OCI-LY7 (cell line): ENCODE data around the gene TMEM132A. TPM values are rescaled to one million over a fixed set of nuclear protein-coding genes. Genes with fewer than 3 reads are reported as not detected.

Experiments used
- BruUV-seq: library from RNA; stranded (reverse); fragments of 400-500 nt; replicated peaks from 2 replicates; lab custom pipeline; 2021; lab: Mats Ljungman, UMichigan
- CTCF ChIA-PET: fragments of 300-600 bp; sonication (Branson Sonifier 250); formaldehyde crosslinking; loops from one replicate; lab custom pipeline; 2022; ENCODE audit warnings: antibody characterized with exemption; ENCODE audit not compliant: unreplicated experiment; lab: Charles Lee
- POLR2A ChIA-PET: fragments of 300-600 bp; sonication (Branson Sonifier 250); formaldehyde crosslinking; loops from one replicate; lab custom pipeline; 2022; ENCODE audit warnings: antibody characterized with exemption; lab: Charles Lee
- DNase-seq: peaks from one replicate; pipeline ENCODE4 v3.0.0-alpha.2; 2015; ENCODE audit warnings: low spot score
- H2AFZ ChIP-seq: fragments of 200-600 bp; sonication (generic), shearing (Covaris generic); 2 replicates; pipeline ENCODE4 v1.6.1; 2014; ENCODE audit warnings: mild to moderate bottlenecking, antibody characterized with exemption, low read length, moderate library complexity
- H3K27ac ChIP-seq: fragments of 200-600 bp; sonication (generic); 2 replicates; pipeline ENCODE4 v1.5.1; 2014; ENCODE audit warnings: mixed run types, low read depth, mild to moderate bottlenecking, moderate library complexity, low read length, inconsistent platforms; ENCODE audit not compliant: poor library complexity, severe bottlenecking
- H3K36me3 ChIP-seq: fragments of 200-600 bp; sonication (generic); 2 replicates; pipeline ENCODE4 v1.6.1; 2014; ENCODE audit warnings: mild to moderate bottlenecking, antibody characterized with exemption, low read length, moderate library complexity, mixed read lengths; ENCODE audit not compliant: insufficient read depth
- H3K4me1 ChIP-seq: fragments of 200-600 bp; sonication (generic); 2 replicates; pipeline ENCODE4 v1.5.1; 2014; ENCODE audit warnings: mild to moderate bottlenecking, low read length; ENCODE audit not compliant: insufficient read depth, poor library complexity, severe bottlenecking
- H3K4me2 ChIP-seq: fragments of 200-600 bp; sonication (generic); 2 replicates; pipeline ENCODE4 v1.6.1; 2014; ENCODE audit warnings: mild to moderate bottlenecking, low read length
- H3K4me3 ChIP-seq: fragments of 200-600 bp; sonication (generic); 2 replicates; pipeline ENCODE4 v1.5.1; 2014; ENCODE audit warnings: mild to moderate bottlenecking, low read depth, low read length; ENCODE audit not compliant: poor library complexity, severe bottlenecking
- H3K79me2 ChIP-seq: fragments of 200-600 bp; sonication (generic); 2 replicates; pipeline ENCODE4 v1.6.1; 2016; ENCODE audit warnings: low read depth, mild to moderate bottlenecking, low read length, moderate library complexity, mixed read lengths; ENCODE audit not compliant: insufficient read depth
- H3K9me2 ChIP-seq: fragments of 200-600 bp; sonication (generic); 2 replicates; pipeline ENCODE4 v1.6.1; 2016; ENCODE audit warnings: mild to moderate bottlenecking, low read length, mixed read lengths; ENCODE audit not compliant: insufficient read depth
- H3K9me3 ChIP-seq: fragments of 200-600 bp; sonication (generic); 2 replicates; pipeline ENCODE4 v1.6.1; 2014; ENCODE audit warnings: mild to moderate bottlenecking, mixed run types, low read length, mixed read lengths
- H4K20me1 ChIP-seq: fragments of 200-600 bp; sonication (generic); 2 replicates; pipeline ENCODE4 v1.6.1; 2014; ENCODE audit warnings: mild to moderate bottlenecking, antibody characterized with exemption, low read length, moderate library complexity, mixed read lengths; ENCODE audit not compliant: insufficient read depth
- CTCF ChIP-seq: fragments of 200-600 bp; sonication (generic); conservative IDR thresholded peaks from 2 replicates; pipeline ENCODE4 v1.5.1; 2014; ENCODE audit warnings: mild to moderate bottlenecking, antibody characterized with exemption, low read length, moderate library complexity, mixed read lengths
- EZH2phosphoT487 ChIP-seq: fragments of 200-600 bp; sonication (generic); IDR thresholded peaks from 2 replicates; pipeline ENCODE4 v1.6.1; 2018; ENCODE audit warnings: low read depth, borderline replicate concordance, mild to moderate bottlenecking, mixed run types, antibody characterized with exemption, low read length, moderate library complexity, mixed read lengths
- intact Hi-C: fragments of 100-400 bp; cut with micrococcal nuclease; formaldehyde crosslinking; loops from one replicate; pipeline ENCODE4 v1.10.0; 2022; ENCODE audit not compliant: unreplicated experiment
- total RNA-seq, 2 experiments: library from RNA; depleted of rRNA in 1 of 2; stranded (reverse); fragments of >200 nt in 1 of 2; shearing (Covaris generic) in 1 of 2; gene quantifications; 2 replicates each; pipeline ENCODE4 v1.2.3, GENCODE V29; 2014 to 2022

TMEM132A gene
- total RNA-seq, 2 experiments from 2014 or later = 5.5 to 8.9 TPM

- BruUV-seq = no TSS peak
- H3K79me2 ChIP-seq = no peaks in the 10 kb centered on the region
- CTCF ChIA-PET = no interaction called here
- TF ChIP-seq CTCF (no peak), EZH2phosphoT487 (no peak)
- H3K9me2 ChIP-seq = no peaks in the 10 kb centered on the region
- peak overlapping the region; percentile 6 for H3K4me3 ChIP-seq
- H3K4me1 ChIP-seq = peaks cover 21% of the 10 kb centered on the region
- H3K4me2 ChIP-seq = peak overlapping the region; percentile 62
- POLR2A ChIA-PET = interaction anchor here (1.3 to 1.8 kb wide), 3 partner anchors 10 to 13 kb away, joined by 3 to 8 read pairs (median 7); no protein-coding TSS in a partner anchor
- H3K27ac ChIP-seq = no peak overlapping the region
- H4K20me1 ChIP-seq = no peaks in the 10 kb centered on the region
- intact Hi-C loops = no loop called here
- H3K36me3 ChIP-seq = peaks cover 20% of the 10 kb centered on the region; the same call in 1 of the 2 replicates
- peak; percentile 46 for DNase-seq
- H2AFZ ChIP-seq = no peak overlapping the region
- no peaks in the 10 kb centered on the region for H3K9me3 ChIP-seq
Observed at GRCh38 chr11:60941371-60942119, 17.3 kb downstream of the TMEM132A start.

GRCh38 chr11:60942219-60942618 lies 18.0 kb downstream of the TMEM132A start:
- Histone ChIP-seq H3K4me3 (peak overlapping the region; percentile 6), H4K20me1 (no peaks in the 10 kb centered on the region), H3K36me3 (peaks cover 20% of the 10 kb centered on the region; the same call in 1 of the 2 replicates), H3K9me2 (no peaks in the 10 kb centered on the region), H3K27ac (no peak overlapping the region), H3K79me2 (no peaks in the 10 kb centered on the region), H2AFZ (no peak overlapping the region), H3K4me1 (peaks cover 21% of the 10 kb centered on the region), H3K9me3 (no peaks in the 10 kb centered on the region), H3K4me2 (peak overlapping the region; percentile 62)
- TF ChIP-seq EZH2phosphoT487 (no peak), CTCF (no peak)
- intact Hi-C loops = no loop called here
- ChIA-PET CTCF (no interaction called here), POLR2A (interaction anchor here (1.3 kb wide), 1 partner anchor 11 kb away, joined by 3 read pairs; no protein-coding TSS in a partner anchor)
- BruUV-seq = no TSS peak
- no peak for DNase-seq

GRCh38 chr11:60942970-60943565 lies 18.8 kb downstream of the TMEM132A start:
- CTCF ChIA-PET = no interaction called here
- POLR2A ChIA-PET = interaction anchor here (1.3 kb wide), 1 partner anchor 11 kb away, joined by 3 read pairs; no protein-coding TSS in a partner anchor
- no peak overlapping the region for H2AFZ ChIP-seq

More at GRCh38 chr11:60942970-60943565, 18.8 kb downstream of the TMEM132A start:
- Histone ChIP-seq H3K79me2 (no peaks in the 10 kb centered on the region), H3K9me3 (no peaks in the 10 kb centered on the region), H3K9me2 (no peaks in the 10 kb centered on the region), H3K4me3 (no peak overlapping the region), H4K20me1 (no peaks in the 10 kb centered on the region), H3K27ac (no peak overlapping the region), H3K36me3 (peaks cover 20% of the 10 kb centered on the region; the same call in 1 of the 2 replicates), H3K4me2 (no peak overlapping the region), H3K4me1 (peaks cover 21% of the 10 kb centered on the region)
- no peak for TF ChIP-seq EZH2phosphoT487
- DNase-seq = no peak
- BruUV-seq = no TSS peak
- intact Hi-C loops = no loop called here
